ENCODE results near the gene PEAK3. TPM values are rescaled to one million over a fixed set of nuclear protein-coding genes. Genes with fewer than 3 reads are reported as not detected.

PEAK3 gene
- total and polyA plus RNA-seq, 7 donors: 0.01 to 0.20 (median 0.13) TPM; not detected in 1

- Histone ChIP-seq H3K27ac (no peak overlapping the region), H3K9me3 (no peaks in the 10 kb centered on the region), H3K4me1 (peaks cover 22% of the 10 kb centered on the region), H3K36me3 (ENCODE audit: insufficient read depth in 1 of 2, low read depth in 1 of 2) (no peaks in the 10 kb centered on the region), H3K4me3 (peak overlapping the region; percentile 60), H3K27me3 (ENCODE audit: insufficient read depth in 3 of 3, low read length in 2 of 3) (peaks cover 0 to 48% (median 31%) of the 10 kb centered on the region in 3 donors)
- DNase-seq (no peak), ATAC-seq (no peak)
- no peak for TF ChIP-seq CTCF (IDR thresholded peaks at IDR 0.05)
- 3 to 5% (median 3%) methylated on average over 53 to 67 of the region's 67 CpGs for WGBS, 3 donors
- intact Hi-C loops (cut with DNase I): no loop called here
These were observed 9.3 kb upstream of the PEAK3 start for GRCh38 chr19:2291185-2291751.

GRCh38 chr19:2290441-2291184 is 8.6 kb upstream of the PEAK3 start:
- 2 to 3% (median 2%) methylated on average over 61 to 82 of the region's 82 CpGs for WGBS, 3 donors
- peaks cover 0 to 48% (median 31%) of the 10 kb centered on the region in 3 donors for H3K27me3 ChIP-seq (ENCODE audit: insufficient read depth in 3 of 3, low read length in 2 of 3)
- no peak overlapping the region for H3K27ac ChIP-seq
- intact Hi-C loops (cut with DNase I): no loop called here
- no peaks in the 10 kb centered on the region for H3K9me3 ChIP-seq
- DNase-seq (no peak), ATAC-seq (no peak)
- no peak for TF ChIP-seq CTCF (IDR thresholded peaks at IDR 0.05)
- H3K4me3 ChIP-seq: peak overlapping the region; percentile 60
- H3K4me1 ChIP-seq: peaks cover 22% of the 10 kb centered on the region
- H3K36me3 ChIP-seq (ENCODE audit: insufficient read depth in 1 of 2, low read depth in 1 of 2): no peaks in the 10 kb centered on the region

GRCh38 chr19:2289714-2290435 is 7.9 kb upstream of the PEAK3 start:
- 1 to 2% (median 1%) methylated on average over 57 to 74 of the region's 74 CpGs for WGBS, 3 donors
- DNase-seq: peak in 1 of 2 donors; percentile 47
- Histone ChIP-seq H3K36me3 (ENCODE audit: insufficient read depth in 1 of 2, low read depth in 1 of 2) (no peaks in the 10 kb centered on the region), H3K27me3 (ENCODE audit: insufficient read depth in 3 of 3, low read length in 2 of 3) (peaks cover 0 to 48% (median 31%) of the 10 kb centered on the region in 3 donors), H3K9me3 (no peaks in the 10 kb centered on the region), H3K27ac (no peak overlapping the region), H3K4me1 (peaks cover 22% of the 10 kb centered on the region), H3K4me3 (peak overlapping the region; percentile 60)
- ATAC-seq: peak in 1 of 4 donors; percentile 27
- TF ChIP-seq CTCF (IDR thresholded peaks at IDR 0.05): no peak
- intact Hi-C loops (cut with DNase I): no loop called here

- Histone ChIP-seq H3K36me3 (ENCODE audit: insufficient read depth in 1 of 2, low read depth in 1 of 2) (no peaks in the 10 kb centered on the region), H3K9me3 (no peaks in the 10 kb centered on the region), H3K4me3 (no peak overlapping the region), H3K4me1 (peaks cover 20% of the 10 kb centered on the region), H3K27ac (no peak overlapping the region), H3K27me3 (ENCODE audit: insufficient read depth in 3 of 3, low read length in 2 of 3) (peaks cover 0 to 48% (median 31%) of the 10 kb centered on the region in 3 donors)
- 58 to 60% (median 60%) methylated on average over 28 of the region's 28 CpGs for WGBS, 3 donors
- DNase-seq (no peak), ATAC-seq (no peak)
- intact Hi-C loops (cut with DNase I): no loop called here
- TF ChIP-seq CTCF (IDR thresholded peaks at IDR 0.05): no peak
These were observed 7.1 kb upstream of the PEAK3 start for GRCh38 chr19:2288818-2289713.
